GM19238 (cell line): ENCODE measurements around the gene CPNE7.
"Not testable (repeated sequence)": the region's sequence is repeated elsewhere in the genome, so short reads cannot be mapped to it uniquely, and the experiment has no call there.

ENCODE experiments used
- DNase-seq: peaks from one replicate; pipeline ENCODE4 v3.0.0; 2011; ENCODE audit warnings: low spot score; ENCODE audit not compliant: insufficient read length

CPNE7 gene

GRCh38 chr16:89582614-89583196, 7.1 kb downstream of the CPNE7 start:
- DNase-seq = no peak

GRCh38 chr16:89583197-89583894, 7.8 kb downstream of the CPNE7 start:
- DNase-seq = no peak

GRCh38 chr16:89583895-89584644, 8.5 kb downstream of the CPNE7 start:
- no peak for DNase-seq

GRCh38 chr16:89584768-89585549, 9.4 kb downstream of the CPNE7 start:
- DNase-seq = no peak

- no peak for DNase-seq
These were observed 10.7 kb downstream of the CPNE7 start for GRCh38 chr16:89586218-89586617.

DNA sequence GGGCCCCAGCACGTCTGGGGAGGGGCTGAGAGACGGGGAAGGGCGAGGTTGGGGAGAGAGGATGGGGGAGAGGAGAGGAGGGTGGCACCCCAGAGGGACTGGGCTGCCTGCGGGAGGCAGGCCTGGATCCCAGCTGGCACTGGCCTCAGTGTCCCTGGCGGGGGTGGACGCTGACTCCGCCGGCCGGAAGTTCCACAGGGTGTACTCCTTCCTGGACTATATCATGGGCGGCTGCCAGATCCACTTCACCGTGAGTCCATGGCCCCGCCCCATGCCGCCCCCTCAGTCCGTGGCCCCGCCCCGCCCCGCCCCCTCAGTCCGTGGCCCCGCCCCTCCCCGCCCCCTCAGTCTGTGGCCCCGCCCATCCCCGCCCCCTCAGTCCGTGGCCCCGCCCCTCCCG, 11.3 kb downstream of the CPNE7 start:
- DNase-seq = no peak

- DNase-seq = not testable (repeated sequence)
These were observed 12.1 kb downstream of the CPNE7 start for GRCh38 chr16:89587676-89588075.

GRCh38 chr16:89588413-89589109, 13.0 kb downstream of the CPNE7 start:
- no peak for DNase-seq

GRCh38 chr16:89589241-89589926, 13.8 kb downstream of the CPNE7 start:
- no peak for DNase-seq

DNA sequence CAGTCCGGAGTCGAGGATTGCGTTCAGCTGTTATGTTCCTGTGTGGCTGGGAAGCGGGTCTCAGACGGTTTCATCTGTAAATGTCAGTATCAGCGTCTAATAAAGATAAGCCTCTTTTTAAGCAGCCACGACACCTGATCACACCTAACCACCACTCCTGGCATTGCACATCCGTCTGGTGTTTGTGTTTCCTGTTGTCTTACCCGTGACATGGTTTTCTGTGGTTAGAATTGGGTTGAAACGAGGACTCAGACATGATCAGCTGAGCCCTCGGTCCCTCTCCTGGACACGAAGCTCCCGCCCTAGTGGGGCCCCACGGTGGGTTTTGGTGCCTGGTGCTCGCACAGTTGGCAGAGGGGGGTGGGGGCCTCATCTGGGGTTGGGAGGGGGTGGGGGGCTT, 18.3 kb downstream of the CPNE7 start:
- DNase-seq = no peak

- no peak for DNase-seq
These were observed 19.9 kb downstream of the CPNE7 start for GRCh38 chr16:89595330-89596060.

GRCh38 chr16:89596061-89596689, 20.6 kb downstream of the CPNE7 start:
- DNase-seq = no peak

DNA sequence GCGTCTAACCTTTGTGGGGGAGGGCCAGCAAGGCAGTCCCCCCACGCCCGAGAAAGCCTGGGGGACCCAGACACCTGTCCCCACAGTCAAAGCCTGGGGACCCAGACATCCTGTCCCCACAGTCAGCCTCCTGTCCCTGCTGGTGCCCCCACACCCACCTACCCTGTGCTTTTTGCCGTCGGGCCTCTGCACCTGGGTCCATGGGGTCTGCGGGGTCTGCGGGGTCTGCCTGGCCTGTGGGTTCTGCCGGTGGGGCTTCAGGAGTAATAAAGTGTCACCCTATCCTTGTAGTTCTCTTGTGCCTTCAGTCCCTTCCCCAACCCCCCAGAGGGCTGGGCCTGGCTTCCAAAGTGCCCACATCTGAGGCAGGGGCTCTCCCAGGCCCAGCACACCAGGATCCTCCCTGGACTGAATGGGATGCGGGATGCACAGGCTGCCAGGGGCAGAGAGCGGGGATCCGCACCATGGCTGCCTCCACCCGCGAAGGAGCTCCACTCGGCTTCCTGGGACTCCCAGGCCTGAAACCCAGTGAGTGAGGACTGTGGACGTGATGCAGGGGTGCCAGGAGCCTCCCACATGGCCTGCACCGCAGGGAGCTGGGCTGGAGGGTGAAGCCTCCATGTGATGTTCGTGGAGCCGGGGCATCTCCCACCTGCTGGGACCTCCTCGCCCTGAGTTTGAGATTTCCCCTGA, 21.5 kb downstream of the CPNE7 start:
- DNase-seq = no peak

DNA sequence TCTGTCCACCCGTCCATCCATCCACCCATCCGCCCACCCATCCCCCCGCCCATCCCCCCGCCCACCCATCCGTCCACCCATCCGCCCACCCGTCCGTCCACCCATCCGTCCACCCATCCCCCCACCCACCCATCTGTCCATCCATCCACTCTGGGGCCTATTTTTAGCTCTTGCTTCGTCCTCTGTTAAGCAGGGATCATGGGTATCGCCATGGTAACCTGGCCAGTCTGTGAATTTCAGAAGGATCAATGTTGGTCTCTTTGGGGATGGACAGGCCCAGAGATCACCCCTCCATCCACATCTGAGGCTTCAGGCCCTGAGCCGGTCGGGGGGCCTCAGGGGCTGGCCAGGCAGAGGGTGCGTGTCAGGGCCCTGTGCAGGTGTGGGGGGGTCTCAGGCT, 22.6 kb downstream of the CPNE7 start:
- DNase-seq = no peak

DNA sequence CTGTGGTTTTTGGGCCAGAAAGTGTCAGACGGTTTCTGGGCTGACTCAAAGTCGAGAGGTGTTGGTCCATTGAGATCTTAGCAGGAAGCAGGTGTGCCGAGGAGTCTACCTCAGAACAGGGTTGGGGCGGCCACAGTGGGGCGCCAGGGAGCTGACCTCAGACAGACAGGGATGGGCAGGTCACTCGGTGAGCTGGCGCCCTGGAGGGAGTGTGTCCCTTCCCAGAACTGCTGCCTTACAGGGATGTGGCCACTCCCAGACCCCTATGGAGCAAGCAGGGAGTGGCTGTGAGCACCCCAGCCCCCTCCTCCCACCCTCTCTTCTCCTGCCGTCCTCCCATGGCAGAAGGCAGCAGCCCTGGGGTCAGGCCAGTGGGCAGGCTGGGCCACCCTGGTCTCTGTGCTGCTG, 23.9 kb downstream of the CPNE7 start:
- DNase-seq = no peak

DNA sequence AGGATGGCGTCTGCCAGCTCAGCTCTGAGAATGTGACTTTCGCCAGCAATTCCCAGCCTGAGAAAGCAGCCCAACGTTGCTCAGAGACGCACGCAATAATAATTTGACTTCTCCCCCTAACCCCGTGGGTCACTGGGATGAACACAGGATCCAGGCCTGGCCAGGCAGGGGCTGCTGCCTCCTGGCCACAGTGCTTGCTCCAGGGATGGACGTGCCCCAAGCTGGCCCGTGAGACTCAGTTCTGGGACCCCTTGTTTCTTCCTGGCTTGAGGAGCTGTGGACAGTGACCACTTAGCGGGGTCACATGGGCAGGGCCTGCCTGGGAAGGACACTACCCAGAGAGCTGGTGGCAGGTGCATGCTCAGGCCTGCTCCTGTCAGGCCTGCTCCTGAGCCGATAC, 24.3 kb downstream of the CPNE7 start:
- DNase-seq = no peak

DNA sequence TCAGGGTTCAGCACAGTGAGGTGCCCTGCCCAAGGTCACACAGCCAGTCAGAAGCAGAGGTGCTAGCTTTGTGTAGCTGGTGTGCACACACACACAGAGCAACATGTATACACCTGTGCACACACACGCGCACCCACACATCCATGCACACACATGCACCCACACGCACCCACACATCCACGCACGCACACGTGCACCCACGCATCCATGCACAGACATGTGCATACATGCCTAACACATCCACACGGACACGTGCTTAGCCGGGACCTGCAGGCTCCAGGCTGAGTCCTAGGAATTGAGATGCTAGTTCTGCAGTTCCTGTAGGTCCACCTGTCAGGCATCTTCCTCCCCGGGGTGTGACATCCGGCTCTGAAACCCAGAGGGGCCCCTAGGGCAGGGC, 24.9 kb downstream of the CPNE7 start:
- DNase-seq = no peak

GRCh38 chr16:89600956-89601355, 25.4 kb downstream of the CPNE7 start:
- no peak for DNase-seq

DNA sequence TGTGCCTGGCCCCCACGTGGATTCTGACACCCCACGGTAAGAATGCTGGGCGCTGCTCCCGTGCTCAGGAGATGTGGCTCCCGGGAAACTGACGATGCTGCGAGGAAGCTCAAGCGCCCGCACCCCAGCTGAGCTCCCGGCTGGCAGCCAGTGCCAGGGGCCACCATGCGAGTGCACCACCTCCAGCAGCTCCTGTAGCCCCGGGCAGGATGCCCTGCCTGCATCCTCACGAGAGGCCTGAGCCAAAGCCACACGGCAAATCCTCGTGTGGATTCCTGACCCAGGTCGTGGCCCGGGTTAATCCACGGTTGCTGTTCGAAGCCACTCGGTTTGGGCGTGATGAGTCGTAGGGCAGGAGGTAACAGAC, 26.3 kb downstream of the CPNE7 start:
- no peak for DNase-seq
